A673 (cell line): ENCODE measurements around the gene DIS3L2.

Experiments
- EZH2 ChIP-seq: fragments of 200-600 bp; sonication (generic); IDR thresholded peaks from 2 replicates; pipeline ENCODE4 v1.6.1; 2017; ENCODE audit warnings: borderline replicate concordance, low read depth, mild to moderate bottlenecking, mixed read lengths, antibody characterized with exemption, low read length; ENCODE audit not compliant: poor library complexity, severe bottlenecking
- TF ChIP-seq, protein P1 (sequence below): fragments of 300-800, 200-600 bp; sonication (generic); conservative IDR thresholded peaks from 2 replicates; pipeline ENCODE4 v1.5.1; 2017; ENCODE audit warnings: low read depth, mild to moderate bottlenecking, antibody characterized with exemption, low read length, moderate library complexity, mixed read lengths

DNA sequence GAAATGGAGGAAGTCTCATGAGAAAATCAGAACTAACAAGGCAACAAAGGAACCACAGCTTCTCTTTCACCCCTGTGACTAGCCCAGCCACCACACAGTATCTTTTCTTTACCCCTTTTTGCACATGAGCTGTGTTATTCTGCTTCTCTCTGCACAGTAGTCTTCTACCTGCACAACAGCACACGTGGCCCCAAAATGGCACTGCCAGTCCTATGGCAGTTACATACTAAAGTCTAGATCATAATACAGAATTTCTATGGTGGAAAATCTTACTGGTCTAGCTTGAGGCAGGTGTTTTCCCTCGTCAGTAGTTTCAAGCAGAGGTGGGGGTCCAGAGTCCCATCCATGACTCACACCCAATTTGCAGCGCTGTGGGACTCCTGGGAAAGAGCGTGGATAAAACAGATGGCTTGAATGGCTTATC lies 177.7 kb downstream of the DIS3L2 start:
- TF ChIP-seq, protein P1, sequence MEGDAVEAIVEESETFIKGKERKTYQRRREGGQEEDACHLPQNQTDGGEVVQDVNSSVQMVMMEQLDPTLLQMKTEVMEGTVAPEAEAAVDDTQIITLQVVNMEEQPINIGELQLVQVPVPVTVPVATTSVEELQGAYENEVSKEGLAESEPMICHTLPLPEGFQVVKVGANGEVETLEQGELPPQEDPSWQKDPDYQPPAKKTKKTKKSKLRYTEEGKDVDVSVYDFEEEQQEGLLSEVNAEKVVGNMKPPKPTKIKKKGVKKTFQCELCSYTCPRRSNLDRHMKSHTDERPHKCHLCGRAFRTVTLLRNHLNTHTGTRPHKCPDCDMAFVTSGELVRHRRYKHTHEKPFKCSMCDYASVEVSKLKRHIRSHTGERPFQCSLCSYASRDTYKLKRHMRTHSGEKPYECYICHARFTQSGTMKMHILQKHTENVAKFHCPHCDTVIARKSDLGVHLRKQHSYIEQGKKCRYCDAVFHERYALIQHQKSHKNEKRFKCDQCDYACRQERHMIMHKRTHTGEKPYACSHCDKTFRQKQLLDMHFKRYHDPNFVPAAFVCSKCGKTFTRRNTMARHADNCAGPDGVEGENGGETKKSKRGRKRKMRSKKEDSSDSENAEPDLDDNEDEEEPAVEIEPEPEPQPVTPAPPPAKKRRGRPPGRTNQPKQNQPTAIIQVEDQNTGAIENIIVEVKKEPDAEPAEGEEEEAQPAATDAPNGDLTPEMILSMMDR, result no peak
- no peak for TF ChIP-seq EZH2
